Naive B cell (primary cell): ENCODE measurements around the gene PRR5L. TPM values are rescaled to one million over a fixed set of nuclear protein-coding genes. Genes with fewer than 3 reads are reported as not detected.
"Not testable (repeated sequence)": the region's sequence is repeated elsewhere in the genome, so short reads cannot be mapped to it uniquely, and the experiment has no call there.

Experiments
- ATAC-seq, 2 donors: fragments of 150-1000 bp; cut with Tn5 transposase; 2 replicates each; pipeline ENCODE4 v1.10.0; 2021; ENCODE audit warnings: low read depth in 2 of 2, mild to moderate bottlenecking in 2 of 2, moderate library complexity in 2 of 2
- DNase-seq: peaks from one replicate; pipeline ENCODE4 v3.0.0; 2022
- H3K27ac Mint-ChIP-seq, 6 donors: one replicate each; pipeline ENCODE4 v1.8.0; 2020 to 2022; ENCODE audit warnings: mild to moderate bottlenecking in 6 of 6, mixed read lengths in 6 of 6, moderate library complexity in 5 of 6, inconsistent platforms in 2 of 6
- H3K27me3 Mint-ChIP-seq, 3 donors: one replicate each; pipeline ENCODE4 v1.8.0; 2021 to 2022; ENCODE audit warnings: mixed read lengths in 3 of 3, mild to moderate bottlenecking in 1 of 3
- H3K36me3 Mint-ChIP-seq, 2 donors: one replicate each; pipeline ENCODE4 v1.8.0; 2020 to 2022; ENCODE audit warnings: mixed read lengths in 2 of 2, inconsistent platforms in 1 of 2, mild to moderate bottlenecking in 1 of 2
- H3K4me1 Mint-ChIP-seq, 3 donors: one replicate each; pipeline ENCODE4 v1.8.0; 2020 to 2022; ENCODE audit warnings: mixed read lengths in 3 of 3, inconsistent platforms in 1 of 3, mild to moderate bottlenecking in 1 of 3, moderate library complexity in 1 of 3
- H3K4me3 Mint-ChIP-seq, 8 donors: one replicate each; pipeline ENCODE4 v1.8.0; 2020 to 2022; ENCODE audit warnings: mild to moderate bottlenecking in 8 of 8, mixed read lengths in 8 of 8, moderate library complexity in 8 of 8, inconsistent platforms in 2 of 8
- H3K9me3 Mint-ChIP-seq, 7 donors: one replicate each; pipeline ENCODE4 v1.8.0; 2020 to 2022; ENCODE audit warnings: mixed read lengths in 7 of 7, mild to moderate bottlenecking in 5 of 7, inconsistent platforms in 2 of 7, moderate library complexity in 1 of 7
- polyA plus RNA-seq, 6 donors: library from polyadenylated mRNA; unstranded; fragments of 300-500 nt; fragmentation: Illumina TruSeq; gene quantifications; one replicate each; pipeline ENCODE4 v1.2.3, GENCODE V29; 2021; ENCODE audit warnings: low read depth in 6 of 6

Gene PRR5L
- polyA plus RNA-seq, 6 donors from 2014 or later, result 0.97 to 4.9 (median 1.9) TPM; not detected in 1

DNA sequence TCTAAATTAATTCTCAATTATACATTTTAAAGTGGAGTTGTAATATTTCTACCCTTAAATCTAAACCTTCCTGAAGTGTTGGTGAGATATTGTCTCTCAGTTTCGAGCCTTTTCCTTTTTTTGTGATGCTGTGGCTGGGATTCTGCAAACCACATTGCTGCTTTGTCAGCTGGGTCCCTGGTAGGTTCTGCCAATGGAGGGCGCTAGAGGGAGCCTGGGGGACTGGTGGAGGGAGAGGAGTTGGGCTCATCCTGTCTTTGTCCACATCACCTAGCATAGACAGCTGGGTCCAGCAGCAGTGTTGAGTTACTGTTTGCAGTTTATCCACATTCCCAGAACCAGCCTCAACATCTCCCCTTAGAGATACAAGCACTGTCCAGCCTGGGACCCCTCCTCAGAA, 173.0 kb downstream of the PRR5L start:
- no peaks in the 10 kb centered on the region for H3K36me3 Mint-ChIP-seq
- no peaks in the 10 kb centered on the region for H3K9me3 Mint-ChIP-seq
- no peak overlapping the region for H3K4me3 Mint-ChIP-seq
- H3K4me1 Mint-ChIP-seq, result no peaks in the 10 kb centered on the region
- no peaks in the 10 kb centered on the region for H3K27me3 Mint-ChIP-seq
- ATAC-seq (no peak), DNase-seq (no peak)
- no peak overlapping the region for H3K27ac Mint-ChIP-seq

DNA sequence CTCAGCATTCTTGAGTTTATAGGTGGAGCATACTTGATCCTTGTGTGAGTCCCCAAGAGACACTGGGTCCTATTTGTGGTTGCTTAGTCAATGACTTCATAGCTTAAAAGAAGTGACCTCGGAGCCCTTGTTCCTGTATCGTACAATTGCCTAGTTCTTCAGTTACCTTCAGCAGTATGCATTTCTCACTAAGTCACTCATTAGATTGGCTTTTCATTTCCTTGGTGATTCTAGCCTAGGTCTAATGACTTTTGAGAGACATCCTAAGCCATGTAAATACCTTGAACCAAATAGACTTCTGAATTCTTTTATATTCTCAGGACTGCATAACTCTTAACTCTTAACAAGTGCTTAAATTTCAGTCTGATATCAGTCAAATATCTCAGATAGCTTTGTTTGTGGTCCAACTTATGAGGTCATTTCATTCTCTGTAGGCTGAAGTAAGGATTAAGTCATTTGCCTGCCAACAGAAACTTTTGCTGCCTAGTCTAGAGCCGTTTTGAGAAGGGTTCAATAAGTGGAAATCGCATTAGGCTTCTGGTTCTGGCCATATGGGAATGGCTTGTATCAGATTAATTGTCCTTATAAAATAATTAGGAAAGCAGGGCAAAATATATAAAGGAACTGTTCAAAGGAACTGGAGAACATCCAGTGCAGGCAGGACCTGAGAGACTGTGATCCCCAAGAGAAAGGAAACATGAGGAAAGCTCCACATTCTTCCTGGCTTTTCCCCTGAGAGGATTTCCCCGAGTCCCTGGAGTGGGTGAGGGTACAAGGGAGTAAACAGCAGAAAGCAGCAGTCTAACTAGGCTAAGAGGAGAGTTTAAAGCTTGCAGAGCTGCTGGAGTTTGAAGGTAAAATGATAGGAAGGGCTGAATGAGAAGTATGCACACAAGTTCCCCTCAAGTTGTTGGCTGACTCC, 174.1 kb downstream of the PRR5L start:
- no peak overlapping the region for H3K27ac Mint-ChIP-seq
- DNase-seq (no peak), ATAC-seq (no peak)
- no peaks in the 10 kb centered on the region for H3K4me1 Mint-ChIP-seq
- no peaks in the 10 kb centered on the region for H3K9me3 Mint-ChIP-seq
- H3K36me3 Mint-ChIP-seq, result no peaks in the 10 kb centered on the region
- H3K4me3 Mint-ChIP-seq, result no peak overlapping the region
- H3K27me3 Mint-ChIP-seq, result no peaks in the 10 kb centered on the region

DNA sequence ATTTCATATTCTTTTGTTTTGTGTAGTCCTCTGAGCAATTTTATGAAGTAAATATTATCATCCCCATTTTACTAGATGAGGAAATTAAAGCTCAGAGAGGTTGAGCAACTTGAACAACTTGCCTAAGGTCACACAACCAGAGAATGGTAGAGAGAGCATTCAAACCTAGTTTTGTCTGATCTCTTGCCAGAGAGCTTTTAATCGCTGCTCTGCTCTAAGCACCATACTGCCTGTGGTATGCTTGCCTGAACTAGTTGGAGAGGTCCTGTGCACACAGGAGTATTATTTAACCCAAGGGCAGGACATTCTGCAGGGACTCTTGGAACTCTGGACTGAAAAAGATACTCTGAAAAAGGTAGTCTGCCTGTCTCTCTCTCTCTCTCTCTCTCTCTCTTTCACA, 175.5 kb downstream of the PRR5L start:
- H3K27me3 Mint-ChIP-seq, result no peaks in the 10 kb centered on the region
- DNase-seq (no peak), ATAC-seq (no peak)
- H3K27ac Mint-ChIP-seq, result no peak overlapping the region
- H3K36me3 Mint-ChIP-seq, result no peaks in the 10 kb centered on the region
- no peaks in the 10 kb centered on the region for H3K9me3 Mint-ChIP-seq
- no peak overlapping the region for H3K4me3 Mint-ChIP-seq
- H3K4me1 Mint-ChIP-seq, result no peaks in the 10 kb centered on the region

DNA sequence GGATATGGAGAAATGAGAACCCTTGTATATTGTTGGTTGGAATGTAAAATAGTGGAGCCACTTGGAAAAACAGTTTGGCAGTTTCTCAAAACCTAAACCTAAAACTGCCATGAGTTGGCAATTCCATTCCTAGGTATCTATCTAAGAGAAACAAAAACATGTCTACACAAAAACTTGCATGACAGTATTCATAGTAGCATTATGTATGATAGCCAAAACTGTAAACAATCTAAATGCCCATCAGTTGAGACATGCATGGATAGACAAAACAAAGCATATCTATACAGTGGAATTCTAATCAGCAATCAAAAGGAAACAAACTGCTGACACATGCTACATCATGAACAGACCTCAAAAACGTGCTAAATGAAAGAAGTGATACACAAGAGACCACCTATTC, 179.1 kb downstream of the PRR5L start:
- H3K36me3 Mint-ChIP-seq, result no peaks in the 10 kb centered on the region
- H3K4me3 Mint-ChIP-seq, result no peak overlapping the region
- no peaks in the 10 kb centered on the region for H3K9me3 Mint-ChIP-seq
- no peak for ATAC-seq
- H3K27ac Mint-ChIP-seq, result no peak overlapping the region
- H3K27me3 Mint-ChIP-seq, result no peaks in the 10 kb centered on the region
- DNase-seq, result no peak
- H3K4me1 Mint-ChIP-seq, result no peaks in the 10 kb centered on the region

DNA sequence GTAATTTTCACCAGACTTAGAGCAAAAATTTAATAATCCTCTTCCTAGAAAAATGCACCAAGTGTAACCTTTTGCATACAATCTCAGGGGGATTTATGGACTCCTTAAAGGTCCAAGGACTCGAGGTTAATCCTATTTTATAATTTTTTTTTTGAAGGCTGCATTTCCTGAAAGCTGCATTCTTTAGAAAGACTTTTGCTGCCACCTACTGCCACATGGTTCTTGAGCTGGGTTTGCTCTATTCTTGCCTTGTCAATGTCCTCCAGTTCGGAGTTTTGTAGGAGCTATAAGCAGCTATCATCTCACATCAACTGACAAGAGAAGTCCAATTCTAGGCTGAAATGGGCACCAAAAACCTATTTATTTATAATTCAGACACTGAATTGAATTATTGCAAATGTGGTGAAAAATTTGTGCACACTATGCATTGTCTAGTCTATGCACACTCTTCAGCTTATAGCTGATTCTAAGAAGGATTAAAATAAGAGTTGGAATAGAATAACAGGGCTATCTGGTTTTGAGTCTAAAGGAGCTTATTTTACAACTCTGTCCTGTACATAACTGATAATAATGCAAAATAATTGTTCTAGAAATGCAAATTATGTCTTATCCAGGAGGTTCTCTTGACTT, 182.7 kb downstream of the PRR5L start:
- Mint-ChIP-seq H3K36me3 (no peaks in the 10 kb centered on the region), H3K27me3 (no peaks in the 10 kb centered on the region), H3K9me3 (no peaks in the 10 kb centered on the region), H3K27ac (no peak overlapping the region), H3K4me1 (no peaks in the 10 kb centered on the region), H3K4me3 (no peak overlapping the region)
- ATAC-seq (peak in 1 of 2 donors; percentile 53), DNase-seq (peak; percentile 31)

DNA sequence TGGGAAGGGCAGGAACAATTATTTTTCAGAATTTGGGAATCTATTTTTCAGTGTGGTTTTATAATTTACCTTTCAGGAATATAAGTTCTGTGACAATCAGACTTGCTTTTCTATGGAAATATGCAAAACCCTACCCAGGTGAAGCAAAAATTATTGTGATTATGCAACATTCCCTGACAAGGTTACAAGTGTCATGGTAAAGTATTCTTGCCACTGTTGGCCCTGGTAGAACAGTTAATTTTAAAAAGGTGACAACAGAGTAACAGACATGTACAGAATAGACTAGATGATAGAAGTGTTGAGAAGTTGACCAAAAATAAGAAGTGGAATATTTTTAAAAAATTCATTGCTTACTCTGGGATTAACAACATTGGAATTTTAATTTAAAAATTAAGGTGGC, 184.7 kb downstream of the PRR5L start:
- Mint-ChIP-seq H3K36me3 (no peaks in the 10 kb centered on the region), H3K4me3 (no peak overlapping the region), H3K9me3 (no peaks in the 10 kb centered on the region), H3K4me1 (peaks cover 2 to 4% (median 3%) of the 10 kb centered on the region in 3 donors), H3K27me3 (no peaks in the 10 kb centered on the region), H3K27ac (no peak overlapping the region)
- ATAC-seq (no peak), DNase-seq (no peak)

DNA sequence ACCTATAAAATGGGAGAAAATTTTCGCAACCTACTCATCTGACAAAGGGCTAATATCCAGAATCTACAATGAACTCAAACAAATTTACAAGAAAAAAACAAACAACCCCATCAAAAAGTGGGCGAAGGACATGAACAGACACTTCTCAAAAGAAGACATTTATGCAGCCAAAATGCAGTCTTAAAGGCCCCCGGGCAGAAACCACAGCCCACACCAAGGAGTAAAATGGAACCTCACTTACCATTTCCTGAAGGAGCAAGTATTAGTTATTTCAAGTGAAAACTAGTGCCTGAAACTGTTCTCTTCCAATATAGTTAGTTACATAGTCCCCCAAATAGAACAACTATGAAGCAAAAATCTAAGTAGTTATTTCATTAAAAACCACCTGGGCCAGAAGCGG, 187.0 kb downstream of the PRR5L start:
- not testable (repeated sequence) for H3K36me3 Mint-ChIP-seq, H3K9me3 Mint-ChIP-seq, H3K27me3 Mint-ChIP-seq, ATAC-seq, DNase-seq
- H3K4me1 Mint-ChIP-seq, result peaks cover 15 to 20% (median 18%) of the 10 kb centered on the region in 3 donors
- H3K27ac Mint-ChIP-seq, result peak overlapping the region in 1 of 6 donors; percentile 33
- peak overlapping the region in 1 of 8 donors; percentile 4 for H3K4me3 Mint-ChIP-seq

DNA sequence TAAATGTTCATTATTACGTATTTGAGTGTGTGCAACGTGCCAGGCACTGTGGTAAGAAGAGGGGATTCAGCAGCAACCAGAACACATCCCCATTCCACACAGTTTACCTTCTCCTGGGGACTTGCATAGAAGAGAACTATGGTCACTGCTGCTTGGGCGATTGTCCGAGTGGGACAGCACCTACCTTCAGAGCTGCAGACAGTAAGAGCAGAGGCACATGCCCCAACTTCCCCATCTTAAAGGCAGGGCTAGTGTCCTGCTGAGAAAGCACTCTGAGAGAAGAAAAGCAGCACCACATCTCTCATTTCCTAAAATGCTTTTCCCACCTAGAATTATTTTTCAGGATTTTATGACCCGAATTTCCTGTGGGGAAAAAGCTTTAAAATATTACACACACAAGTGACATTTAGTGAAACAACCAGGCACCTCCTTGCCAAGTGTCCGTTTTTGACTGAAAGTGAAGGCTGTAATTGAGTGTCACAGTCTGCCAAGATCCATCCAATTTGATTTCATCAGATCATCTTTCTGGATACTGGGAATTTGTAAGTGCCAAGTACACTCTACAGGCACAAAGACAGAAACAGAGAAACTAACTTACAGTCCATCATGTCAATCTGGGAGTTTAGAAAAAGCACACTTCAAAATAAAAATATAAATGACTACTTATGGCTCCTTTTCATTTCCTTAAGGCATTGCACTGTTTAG, 189.4 kb downstream of the PRR5L start:
- H3K36me3 Mint-ChIP-seq, result peaks cover 0 to 3% of the 10 kb centered on the region in 2 donors
- H3K27me3 Mint-ChIP-seq, result no peaks in the 10 kb centered on the region
- no peak for ATAC-seq
- H3K9me3 Mint-ChIP-seq, result no peaks in the 10 kb centered on the region
- DNase-seq, result no peak
- no peak overlapping the region for H3K4me3 Mint-ChIP-seq
- H3K27ac Mint-ChIP-seq, result peak overlapping the region in 3 of 6 donors; percentile 41 to 87 (median 81)
- peaks cover 22 to 33% (median 26%) of the 10 kb centered on the region in 3 donors for H3K4me1 Mint-ChIP-seq

DNA sequence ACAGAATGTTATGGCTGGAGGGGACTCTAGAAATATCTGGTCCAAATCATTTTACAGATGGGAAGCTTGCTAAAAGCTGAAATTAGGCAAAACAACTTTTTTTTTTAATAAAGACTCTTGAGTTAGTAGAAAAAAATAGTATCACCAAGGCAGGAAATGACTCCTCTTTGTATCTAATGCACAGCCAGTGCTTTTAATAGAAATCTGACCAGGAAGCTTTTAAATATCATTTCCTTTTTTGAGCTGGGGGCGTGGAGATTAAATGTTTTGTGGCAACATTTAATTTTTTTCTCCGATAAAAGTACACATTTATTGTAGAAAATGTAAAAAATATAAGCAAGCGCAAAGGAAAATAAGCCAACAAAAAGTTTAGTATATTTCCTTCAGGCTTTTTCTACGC, 191.5 kb downstream of the PRR5L start:
- peak in 1 of 2 donors; percentile 52 for ATAC-seq
- Mint-ChIP-seq H3K27me3 (no peaks in the 10 kb centered on the region), H3K4me1 (peaks cover 22 to 33% (median 27%) of the 10 kb centered on the region in 3 donors), H3K36me3 (peaks cover 10 to 15% of the 10 kb centered on the region in 2 donors), H3K9me3 (no peaks in the 10 kb centered on the region), H3K4me3 (peak overlapping the region; percentile 69 to 87 (median 76)), H3K27ac (peak overlapping the region; percentile 86 to 95 (median 92))
- DNase-seq, result no peak

DNA sequence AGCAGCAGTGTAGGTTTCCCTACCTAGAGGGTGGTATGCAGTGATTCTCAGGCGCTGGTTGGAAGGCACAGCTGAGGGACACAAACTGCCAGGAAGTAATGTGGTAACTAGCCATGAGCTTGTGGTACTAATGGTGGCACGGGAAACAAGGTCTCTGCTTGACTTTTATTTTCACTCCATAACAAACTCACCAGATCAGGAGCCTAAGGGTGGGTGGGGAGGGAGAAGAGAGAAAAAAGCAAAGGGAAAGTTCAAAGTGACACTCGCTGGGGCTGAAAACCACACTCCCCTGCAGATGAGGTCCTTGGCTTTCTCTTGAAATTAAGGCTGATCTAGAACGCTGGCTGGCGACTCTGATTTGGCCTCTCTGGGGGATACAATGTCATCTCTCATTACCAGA, 192.0 kb downstream of the PRR5L start:
- no peaks in the 10 kb centered on the region for H3K27me3 Mint-ChIP-seq
- peak overlapping the region; percentile 69 to 87 (median 76) for H3K4me3 Mint-ChIP-seq
- peak; percentile 40 to 43 for ATAC-seq
- H3K36me3 Mint-ChIP-seq, result peaks cover 10 to 15% of the 10 kb centered on the region in 2 donors
- peak overlapping the region; percentile 86 to 95 (median 92) for H3K27ac Mint-ChIP-seq
- H3K9me3 Mint-ChIP-seq, result no peaks in the 10 kb centered on the region
- peaks cover 22 to 33% (median 32%) of the 10 kb centered on the region in 3 donors for H3K4me1 Mint-ChIP-seq
- DNase-seq, result no peak

DNA sequence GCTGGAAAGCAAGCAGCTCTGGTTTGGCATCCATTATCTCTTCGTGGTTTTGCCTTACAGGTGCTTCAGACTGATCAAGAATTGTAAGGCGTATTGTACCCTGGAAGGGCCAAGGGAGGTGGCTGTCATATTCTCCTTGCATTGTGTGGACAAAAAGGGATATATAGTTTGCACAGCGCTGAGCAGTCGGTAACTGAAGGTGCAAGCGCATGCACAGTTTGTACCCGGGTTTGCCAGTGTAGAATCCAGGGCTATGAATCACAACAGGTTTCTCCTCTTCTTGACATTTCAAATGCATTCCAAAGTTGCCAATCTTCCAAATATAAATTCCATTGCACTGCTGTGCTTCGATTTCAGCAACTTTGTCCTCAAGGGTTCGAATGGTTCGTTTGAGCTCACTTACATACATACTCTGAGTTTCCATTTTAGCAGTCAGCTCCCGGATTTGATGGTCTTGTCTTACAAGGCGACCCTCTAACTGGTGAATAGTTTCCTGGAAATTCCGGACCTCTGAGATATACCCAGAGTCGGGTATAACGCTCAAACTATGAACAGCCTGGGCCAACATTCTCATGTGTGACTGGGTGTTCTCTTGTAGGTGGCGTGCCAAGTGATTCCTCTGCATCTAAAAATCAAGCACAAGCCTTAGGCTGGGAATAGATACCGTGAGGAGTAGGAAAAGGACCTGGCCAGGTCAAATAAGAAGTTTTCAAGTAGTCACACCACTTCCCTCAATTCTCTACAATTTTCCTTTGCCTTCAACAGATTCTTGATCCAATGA, 194.1 kb downstream of the PRR5L start:
- H3K36me3 Mint-ChIP-seq, result peaks cover 10 to 15% of the 10 kb centered on the region in 2 donors
- ATAC-seq, result no peak
- peaks cover 20 to 33% (median 29%) of the 10 kb centered on the region in 3 donors for H3K4me1 Mint-ChIP-seq

DNA sequence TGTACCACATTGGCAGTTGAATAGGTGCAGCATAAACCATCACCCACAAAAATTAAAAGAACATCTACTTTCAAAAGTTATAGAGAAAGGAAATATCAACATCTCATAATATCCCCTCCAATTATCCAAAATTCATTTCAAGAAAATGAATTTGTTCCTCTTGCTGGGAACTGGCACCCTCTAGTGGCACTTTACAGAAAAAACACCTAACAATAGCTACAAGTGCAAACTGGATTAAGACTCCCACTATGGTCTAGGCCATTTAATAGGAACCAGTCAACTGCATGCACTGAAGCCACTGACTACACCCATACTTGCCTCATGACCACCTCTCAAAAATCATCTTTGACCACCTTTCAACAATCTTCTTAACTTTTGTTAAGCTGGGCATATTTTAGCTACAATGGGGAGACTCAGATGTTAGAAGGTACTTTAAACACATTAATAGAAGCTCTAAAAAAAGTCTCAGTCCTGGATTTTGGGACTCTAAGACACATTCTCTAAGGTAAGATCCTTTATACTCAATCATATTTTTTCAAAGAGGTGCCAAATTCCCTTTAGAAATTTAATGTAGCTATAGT, 196.7 kb downstream of the PRR5L start:
- DNase-seq (peak; percentile 51), ATAC-seq (peak in 1 of 2 donors; percentile 55)
- Mint-ChIP-seq H3K27me3 (no peaks in the 10 kb centered on the region), H3K4me3 (no peak overlapping the region), H3K27ac (peak overlapping the region in 3 of 6 donors; percentile 9 to 46 (median 24)), H3K4me1 (peaks cover 9 to 17% (median 13%) of the 10 kb centered on the region in 3 donors), H3K36me3 (peaks cover 10 to 15% of the 10 kb centered on the region in 2 donors), H3K9me3 (no peaks in the 10 kb centered on the region)

More for the DNA sequence above, 194.1 kb downstream of the PRR5L start:
- H3K27ac Mint-ChIP-seq, result peak overlapping the region in 2 of 6 donors; percentile 47 to 69
- no peaks in the 10 kb centered on the region for H3K27me3 Mint-ChIP-seq
- H3K9me3 Mint-ChIP-seq, result no peaks in the 10 kb centered on the region
- DNase-seq, result no peak
- H3K4me3 Mint-ChIP-seq, result peak overlapping the region in 1 of 8 donors; percentile 24
